GM12878 (cell line): Measurements from ENCODE around the gene CNOT2. TPM values are rescaled to one million over a fixed set of nuclear protein-coding genes. Genes with fewer than 3 reads are reported as not detected.

Source experiments
- ATAC-seq: fragments of 200-7000 bp; cut with Tn5 transposase; 3 replicates; pipeline ENCODE4 v1.9.1; 2020; ENCODE audit warnings: mild to moderate bottlenecking, moderate library complexity
- BruUV-seq: library from RNA; stranded (reverse); fragments of 400-500 nt; replicated peaks from 2 replicates; lab custom pipeline; 2021; lab: Mats Ljungman, UMichigan
- CTCF ChIA-PET: fragments of 300-600 bp; sonication (Branson Sonifier 250); formaldehyde crosslinking; extraction: SDS; loops from one replicate; lab custom pipeline; 2021; ENCODE audit warnings: inconsistent platforms; lab: Yijun Ruan, JAX
- POLR2A ChIA-PET: fragments of 350-600 bp; formaldehyde crosslinking; extraction: SDS; loops from one replicate; lab custom pipeline; 2021; ENCODE audit warnings: inconsistent platforms; lab: Charles Lee
- RAD21 ChIA-PET: fragments of 300-600 bp; sonication (Branson Sonifier 250); formaldehyde crosslinking; loops from one replicate; lab custom pipeline; 2023; ENCODE audit warnings: antibody characterized with exemption; ENCODE audit not compliant: unreplicated experiment; lab: Charles Lee
- SMC1A ChIA-PET: fragments of 300-600 bp; sonication (Branson Sonifier 250); formaldehyde crosslinking; loops from one replicate; lab custom pipeline; 2023; ENCODE audit not compliant: unreplicated experiment, uncharacterized antibody; lab: Charles Lee
- DNase-seq: peaks from one replicate; pipeline ENCODE4 v3.0.0-alpha.2; 2011; ENCODE audit warnings: low read depth, low spot score
- FAIRE-seq: peaks from 3 replicates; lab custom pipeline; 2011; peaks lifted over from hg19 to GRCh38; lab: Jason Lieb, UNC
- H2AFZ ChIP-seq: 2 replicates; pipeline ENCODE4 v1.6.0; 2011; ENCODE audit warnings: low read depth, low read length, control low read depth; ENCODE audit not compliant: control insufficient read depth
- H3K27ac ChIP-seq: 2 replicates; pipeline ENCODE4 v1.5.1; 2011; ENCODE audit warnings: control low read depth; ENCODE audit not compliant: control insufficient read depth, insufficient read depth
- H3K27me3 ChIP-seq, 2 experiments: replicated peaks in 1 of 2; 2 replicates each; pipeline versions ENCODE4 v1.6.0 to v1.6.1; 2011; ENCODE audit warnings: low read length in 1 of 2; ENCODE audit not compliant: control insufficient read depth in 2 of 2, insufficient read depth in 2 of 2
- H3K36me3 ChIP-seq, 2 experiments: 2 replicates each; pipeline ENCODE4 v1.5.1; 2011; ENCODE audit warnings: low read length in 1 of 2; ENCODE audit not compliant: control insufficient read depth in 2 of 2, insufficient read depth in 2 of 2
- H3K4me1 ChIP-seq: 2 replicates; pipeline ENCODE4 v1.6.1; 2011; ENCODE audit warnings: mild to moderate bottlenecking, low read length, moderate library complexity, mixed read lengths; ENCODE audit not compliant: control insufficient read depth, insufficient read depth
- H3K4me2 ChIP-seq: 2 replicates; pipeline ENCODE4 v1.6.0; 2011; ENCODE audit warnings: control low read depth; ENCODE audit not compliant: control insufficient read depth, insufficient read depth
- H3K4me3 ChIP-seq: fragments of 200-600 bp; sonication (generic); 2 replicates; pipeline ENCODE4 v1.5.1; 2016
- H3K79me2 ChIP-seq: 2 replicates; pipeline ENCODE4 v1.6.0; 2011; ENCODE audit warnings: low read length; ENCODE audit not compliant: control insufficient read depth, insufficient read depth
- H3K9ac ChIP-seq: 2 replicates; pipeline ENCODE4 v1.8.0; 2011; ENCODE audit warnings: low read length, control low read depth, mixed read lengths; ENCODE audit not compliant: control insufficient read depth, insufficient read depth
- H3K9me3 ChIP-seq: replicated peaks from 3 replicates; pipeline ENCODE4 v1.5.1; 2011; ENCODE audit warnings: mild to moderate bottlenecking, low read length; ENCODE audit not compliant: control insufficient read depth, insufficient read depth
- H4K20me1 ChIP-seq: 2 replicates; pipeline ENCODE4 v1.6.0; 2011; ENCODE audit not compliant: control insufficient read depth, insufficient read depth
- CBFB ChIP-seq: IDR thresholded peaks from 2 replicates; pipeline ENCODE4 v1.6.1; 2016; ENCODE audit warnings: antibody characterized with exemption, low read depth
- CREM ChIP-seq: IDR thresholded peaks from 2 replicates; pipeline ENCODE4 v1.6.1; 2014; ENCODE audit warnings: antibody characterized with exemption, low read depth
- CTCF ChIP-seq, 3 experiments: IDR thresholded peaks in 2 of 3; conservative IDR thresholded peaks in 1 of 3; 2 replicates each; pipeline ENCODE4 v1.5.1; 2011; ENCODE audit warnings: low read depth in 3 of 3, low read length in 3 of 3, mild to moderate bottlenecking in 3 of 3, control low read depth in 2 of 3, moderate library complexity in 2 of 3, inconsistent platforms in 1 of 3, mixed read lengths in 1 of 3; ENCODE audit not compliant: control insufficient read depth in 2 of 3, insufficient read depth in 1 of 3; ENCODE audit errors: extremely low read depth in 1 of 3
- DPF2 ChIP-seq: fragments of 450-650 bp; IDR thresholded peaks from 2 replicates; pipeline ENCODE4 v1.6.1; 2017; ENCODE audit warnings: mild to moderate bottlenecking
- E2F4 ChIP-seq: IDR thresholded peaks from 2 replicates; pipeline ENCODE4 v1.6.1; 2012; ENCODE audit warnings: low read depth, low read length, improper control_type of control experiment
- ETV6 ChIP-seq, 2 experiments: fragments of 450-650 bp in 1 of 2; IDR thresholded peaks in 1 of 2; conservative IDR thresholded peaks in 1 of 2; 2 replicates each; pipeline ENCODE4 v1.6.1; 2014; ENCODE audit warnings: antibody characterized with exemption in 1 of 2, borderline replicate concordance in 1 of 2, low read depth in 1 of 2, mild to moderate bottlenecking in 1 of 2, moderate library complexity in 1 of 2
- FOS ChIP-seq: IDR thresholded peaks from 3 replicates; pipeline ENCODE4 v1.6.1; 2011; ENCODE audit warnings: borderline replicate concordance; ENCODE audit not compliant: insufficient read length; ENCODE audit errors: extremely low read depth
- FOXK2 ChIP-seq: fragments of 450-650 bp; IDR thresholded peaks from 2 replicates; pipeline ENCODE4 v1.6.1; 2017; ENCODE audit warnings: mild to moderate bottlenecking, moderate library complexity
- IRF4 ChIP-seq: IDR thresholded peaks from 2 replicates; pipeline ENCODE4 v1.6.1; 2011; ENCODE audit warnings: low read depth, low read length
- MYB ChIP-seq: fragments of 150-350 bp; IDR thresholded peaks from 2 replicates; pipeline ENCODE4 v1.6.1; 2014; ENCODE audit warnings: mild to moderate bottlenecking, low read depth, low read length, borderline replicate concordance
- NBN ChIP-seq: fragments of 450-650 bp; IDR thresholded peaks from 2 replicates; pipeline ENCODE4 v1.6.1; 2016
- NKRF ChIP-seq: fragments of 450-650 bp; conservative IDR thresholded peaks from 2 replicates; pipeline ENCODE4 v1.6.1; 2017; ENCODE audit warnings: mild to moderate bottlenecking, moderate library complexity
- NR2F1 ChIP-seq: fragments of 450-650 bp; conservative IDR thresholded peaks from 2 replicates; pipeline ENCODE4 v1.6.1; 2017; ENCODE audit warnings: mild to moderate bottlenecking
- POLR2AphosphoS2 ChIP-seq: IDR thresholded peaks from 2 replicates; pipeline ENCODE4 v1.6.1; 2011; ENCODE audit warnings: low read depth, mild to moderate bottlenecking, low read length, improper control_type of control experiment, moderate library complexity
- POU2F2 ChIP-seq: IDR thresholded peaks from 3 replicates; pipeline ENCODE4 v1.6.1; 2011; ENCODE audit warnings: low read depth, mild to moderate bottlenecking, low read length, borderline replicate concordance
- RELA ChIP-seq: fragments of 450-650 bp; IDR thresholded peaks from 2 replicates; pipeline ENCODE4 v1.8.0; 2014; ENCODE audit warnings: borderline replicate concordance; ENCODE audit not compliant: partially characterized antibody
- SREBF2 ChIP-seq: IDR thresholded peaks from 2 replicates; pipeline ENCODE4 v1.6.1; 2012; ENCODE audit warnings: mild to moderate bottlenecking, low read length
- WGBS: methylation state at CpG from one replicate; pipeline ENCODE4 v1.1.6; 2016; ENCODE audit warnings: low lambda C conversion rate; ENCODE audit not compliant: insufficient replicate concordance, insufficient coverage; ENCODE audit errors: missing lambda C conversion rate; 5-methylcytosine and 5-hydroxymethylcytosine counted together
- in situ Hi-C: fragments of 300-500 bp; cut with MboI; formaldehyde crosslinking; loops from 9 replicates; pipeline ENCODE4 v1.14.3; 2018; ENCODE audit warnings: mixed read lengths
- intact Hi-C: fragments of 100-400 bp; cut with micrococcal nuclease; formaldehyde crosslinking; loops from one replicate; pipeline ENCODE4 v1.14.2; 2022; ENCODE audit not compliant: unreplicated experiment
- polyA plus RNA-seq, 11 experiments: library from polyadenylated mRNA; depleted of rRNA in 4 of 11; unstranded in 6 of 11; stranded (reverse) in 5 of 11; fragments of >200 nt; fragmentation: Nextera tagmentation in 4 of 11; fragmentation: Illumina TruSeq in 1 of 11; extraction: Ambion mirVana in 4 of 11; extraction: Trizol in 1 of 11; gene quantifications; 1 replicate in 1 of 11; 2 replicates in 10 of 11; pipeline versions ENCODE4 v1.2.1 to v1.2.3, GENCODE V29; 2011 to 2016; ENCODE audit warnings: inconsistent platforms in 2 of 11, missing spikeins in 2 of 11, low read depth in 1 of 11
- total RNA-seq, 4 experiments: library from RNA; depleted of rRNA in 3 of 4; stranded (reverse); fragments of >200 nt in 3 of 4; fragmentation: Illumina TruSeq in 1 of 4; extraction: Trizol in 1 of 4; gene quantifications; 2 replicates each; pipeline versions ENCODE4 v1.2.1 to v1.2.3, GENCODE V29; 2013 to 2021

Gene CNOT2
- total and polyA plus RNA-seq, 10 of the 15 experiments (the other 5 are each of a cell fraction or from before 2014, with no cell fraction given): 37.9 to 127 (median 82.4) TPM

GRCh38 chr12:70383886-70384285 lies 140.7 kb downstream of the CNOT2 start:
- RAD21 ChIA-PET: no interaction called here
- TF ChIP-seq CTCF (IDR thresholded peaks at IDR 0.05 in 2 of 3, conservative IDR thresholded peaks at IDR 0.05 in 1 of 3; ENCODE audit: control insufficient read depth in 2 of 3, extremely low read depth in 1 of 3, insufficient read depth in 1 of 3, low read depth in 3 of 3, low read length in 3 of 3): no peak
- TF ChIP-seq SREBF2: no peak
- TF ChIP-seq FOXK2: no peak
- TF ChIP-seq MYB: no peak
- no peak for TF ChIP-seq NR2F1
- TF ChIP-seq CREM: no peak
- no peak for TF ChIP-seq E2F4
- no peak for TF ChIP-seq CBFB
- TF ChIP-seq POU2F2: no peak
- TF ChIP-seq NKRF: no peak
- no peak for TF ChIP-seq FOS
- no peak for TF ChIP-seq IRF4
- no peak for TF ChIP-seq RELA
- TF ChIP-seq POLR2AphosphoS2: no peak
- TF ChIP-seq ETV6 (conservative IDR thresholded peaks at IDR 0.05 in 1 of 2, IDR thresholded peaks at IDR 0.05 in 1 of 2; ENCODE audit: borderline replicate concordance in 1 of 2, low read depth in 1 of 2): no peak
- TF ChIP-seq NBN: no peak
- TF ChIP-seq DPF2: no peak
- TF ChIP-seq, all 136 proteins: peak for 0
- DNase-seq: no peak

More at GRCh38 chr12:70383886-70384285, 140.7 kb downstream of the CNOT2 start:
- Histone ChIP-seq H3K79me2 (no peaks in the 10 kb centered on the region), H3K27me3 (no peaks in the 10 kb centered on the region), H3K9ac (no peak overlapping the region), H3K4me3 (no peak overlapping the region), H3K4me1 (no peaks in the 10 kb centered on the region), H3K27ac (no peak overlapping the region), H3K36me3 (no peaks in the 10 kb centered on the region), H3K4me2 (no peak overlapping the region), H4K20me1 (no peaks in the 10 kb centered on the region), H3K9me3 (no peaks in the 10 kb centered on the region; the same call in 2 of the 3 replicates), H2AFZ (no peak overlapping the region)
- intact Hi-C loops (no loop called here), in situ Hi-C loops (no loop called here)
- no TSS peak for BruUV-seq
- ChIA-PET POLR2A (no interaction called here), CTCF (interaction anchor here (0.8 kb wide), 1 partner anchor 15 kb away, joined by 3 read pairs; no protein-coding TSS in a partner anchor), SMC1A (no interaction called here)
- WGBS: 56% methylated on average over 3 of the region's 3 CpGs
- no peak for ATAC-seq
- no peak for FAIRE-seq
